ENCODE data around the gene CTNNA2.

The CTNNA2 gene

DNA sequence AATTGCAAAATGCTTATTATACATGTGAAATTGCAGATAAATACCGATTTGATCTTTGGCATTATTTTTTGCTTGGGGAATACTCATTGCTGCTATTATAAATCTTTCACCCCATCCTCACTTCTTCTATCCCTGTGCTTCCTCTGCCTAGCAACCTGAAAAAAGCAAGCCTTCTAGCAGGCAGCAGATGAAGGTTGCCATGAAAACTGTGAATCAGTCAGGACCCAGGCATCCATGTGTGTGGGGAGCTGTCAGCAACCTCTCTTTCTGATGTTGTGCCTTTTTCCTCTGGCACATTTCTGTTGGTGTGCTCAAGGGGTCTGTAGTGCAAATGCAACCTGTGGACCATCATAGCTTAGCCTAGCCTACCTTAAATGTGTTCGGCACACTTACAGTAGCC is 427.5 kb downstream of the CTNNA2 start:
- TF ChIP-seq POLR2AphosphoS5 (IDR thresholded peaks at IDR 0.05; ENCODE audit: low read depth, low read length) (no peak), POLR2A (IDR thresholded peaks at IDR 0.05; ENCODE audit: low read depth, low read length) (no peak), TAF1 (IDR thresholded peaks at IDR 0.05; ENCODE audit: borderline replicate concordance, low read depth, low read length) (no peak)
- FAIRE-seq: no peak
- DNase-seq (ENCODE audit: insufficient read length): no peak

DNA sequence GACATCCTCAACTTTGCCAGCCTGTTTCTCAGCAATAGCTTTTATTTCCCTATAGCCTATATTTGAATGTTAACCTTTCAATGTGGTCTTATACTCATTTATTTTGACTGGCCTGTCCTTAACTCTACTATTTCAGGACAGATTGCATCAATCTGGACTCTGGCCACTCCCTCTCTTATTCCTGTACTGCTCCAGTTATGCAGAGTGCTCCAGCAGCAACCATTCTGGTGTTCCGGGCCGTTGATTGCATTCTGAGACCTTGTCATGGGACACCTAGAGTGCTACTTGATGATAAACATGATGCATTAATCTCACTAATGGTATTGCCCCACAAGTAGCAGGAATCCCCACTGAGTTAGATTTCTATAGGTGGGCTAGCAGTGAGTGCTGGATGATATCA is 428.3 kb downstream of the CTNNA2 start:
- no peak for FAIRE-seq

DNA sequence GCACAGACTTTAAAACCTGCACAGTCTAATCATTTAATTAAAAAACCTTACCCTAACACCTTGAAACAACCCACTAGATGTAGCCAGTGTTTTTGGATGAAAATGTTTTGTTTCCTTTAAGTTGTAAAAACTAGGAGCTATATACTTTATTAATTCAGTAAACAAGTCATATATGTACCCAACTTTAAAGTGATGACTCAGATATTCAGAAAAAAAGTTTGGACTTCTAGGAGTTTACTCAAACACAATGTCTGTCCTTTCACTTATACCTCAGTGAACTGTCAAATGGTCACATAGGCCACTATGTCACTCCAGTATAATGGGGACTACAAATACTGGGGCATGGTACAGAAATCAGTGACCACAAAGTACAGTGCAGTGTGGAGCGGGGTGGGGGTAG is 431.4 kb downstream of the CTNNA2 start:
- TF ChIP-seq POLR2A (IDR thresholded peaks at IDR 0.05; ENCODE audit: low read depth, low read length) (no peak), POLR2AphosphoS5 (IDR thresholded peaks at IDR 0.05; ENCODE audit: low read depth, low read length) (no peak), TAF1 (IDR thresholded peaks at IDR 0.05; ENCODE audit: borderline replicate concordance, low read depth, low read length) (no peak)
- DNase-seq (ENCODE audit: insufficient read length) (no peak), FAIRE-seq (no peak)

More for the DNA sequence above, 428.3 kb downstream of the CTNNA2 start:
- TF ChIP-seq POLR2AphosphoS5 (IDR thresholded peaks at IDR 0.05; ENCODE audit: low read depth, low read length) (no peak), POLR2A (IDR thresholded peaks at IDR 0.05; ENCODE audit: low read depth, low read length) (no peak)
- no peak for DNase-seq (ENCODE audit: insufficient read length)

DNA sequence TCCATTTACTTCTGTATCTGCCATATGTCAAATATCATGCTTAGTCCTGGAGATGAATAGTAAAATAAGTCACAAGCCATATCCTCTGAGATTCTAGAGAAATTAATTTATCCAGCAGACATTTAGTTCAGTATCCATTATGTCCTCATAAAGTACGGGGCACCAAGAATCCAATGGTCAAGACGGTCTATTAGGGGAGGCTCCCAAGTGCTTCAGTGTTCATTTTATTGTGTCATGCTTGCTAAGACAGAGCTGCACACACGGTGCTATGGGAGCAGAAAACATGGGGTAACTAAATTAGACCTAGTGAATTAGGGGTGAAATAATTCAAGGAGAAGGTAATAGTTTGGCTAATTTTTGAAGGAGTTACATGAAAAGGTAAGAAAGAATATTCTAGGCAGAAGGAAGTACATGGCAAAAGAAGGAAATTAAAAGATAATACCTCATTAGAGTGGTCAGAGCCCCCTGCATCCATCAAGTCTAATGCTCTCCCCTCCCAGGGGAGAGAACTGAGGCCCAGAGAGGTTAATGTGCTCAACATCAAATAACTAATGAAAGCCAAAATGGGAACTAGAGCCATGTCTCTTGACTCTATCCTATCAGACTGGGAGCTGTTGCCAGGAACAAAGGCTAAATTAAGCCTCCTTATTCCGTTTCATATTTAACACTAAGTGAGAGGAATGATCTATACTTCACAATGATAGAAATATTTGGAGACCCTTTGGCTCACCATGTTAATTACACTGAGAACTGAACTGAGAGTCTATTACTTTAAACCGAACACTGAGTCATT is 433.0 kb downstream of the CTNNA2 start:
- no peak for FAIRE-seq
- no peak for DNase-seq (ENCODE audit: insufficient read length)
- TF ChIP-seq POLR2A (IDR thresholded peaks at IDR 0.05; ENCODE audit: low read depth, low read length) (no peak), TAF1 (IDR thresholded peaks at IDR 0.05; ENCODE audit: borderline replicate concordance, low read depth, low read length) (no peak), POLR2AphosphoS5 (IDR thresholded peaks at IDR 0.05; ENCODE audit: low read depth, low read length) (no peak)

DNA sequence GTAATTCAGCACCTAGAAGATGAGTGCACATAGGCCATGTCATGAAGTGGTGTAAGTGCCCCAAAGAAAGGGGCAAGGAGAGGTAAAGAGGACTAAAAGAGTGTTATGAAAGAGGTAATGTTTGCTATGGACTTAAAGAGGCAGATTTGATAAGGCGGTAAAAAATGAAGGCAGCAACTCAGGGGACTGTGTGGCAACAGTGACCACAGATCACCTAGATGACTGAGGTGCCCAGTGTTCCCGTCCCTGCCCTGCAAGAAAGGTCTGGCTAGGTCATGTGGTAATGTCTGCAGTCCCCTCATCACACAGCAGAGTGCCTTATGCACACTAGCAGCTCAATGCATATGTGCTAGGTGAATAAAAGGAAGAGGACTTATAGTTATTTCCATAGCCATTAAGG is 434.9 kb downstream of the CTNNA2 start:
- FAIRE-seq (no peak), DNase-seq (ENCODE audit: insufficient read length) (no peak)
- TF ChIP-seq POLR2A (IDR thresholded peaks at IDR 0.05; ENCODE audit: low read depth, low read length): no peak
- no peak for TF ChIP-seq POLR2AphosphoS5 (IDR thresholded peaks at IDR 0.05; ENCODE audit: low read depth, low read length)
- no peak for TF ChIP-seq TAF1 (IDR thresholded peaks at IDR 0.05; ENCODE audit: borderline replicate concordance, low read depth, low read length)

DNA sequence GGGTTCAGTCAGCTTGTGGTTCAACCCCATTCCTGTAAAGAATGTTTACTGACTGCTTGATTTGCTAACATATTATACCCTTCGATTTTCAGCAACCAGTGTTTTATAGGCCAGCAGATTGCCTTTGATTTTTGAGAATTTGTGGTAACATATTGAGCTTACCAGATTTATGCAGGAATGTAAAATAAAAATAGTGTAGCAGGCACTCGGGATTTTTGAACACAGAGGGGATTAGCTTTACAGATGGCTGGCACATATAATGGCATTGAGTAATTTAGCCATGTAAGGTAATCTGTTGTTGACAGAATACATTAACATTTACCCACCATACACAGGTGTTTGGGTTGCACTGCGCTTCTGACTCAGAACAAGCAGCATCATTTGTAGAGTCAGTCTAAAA is 437.7 kb downstream of the CTNNA2 start:
- no peak for FAIRE-seq
- no peak for DNase-seq (ENCODE audit: insufficient read length)
- TF ChIP-seq POLR2A (IDR thresholded peaks at IDR 0.05; ENCODE audit: low read depth, low read length) (no peak), POLR2AphosphoS5 (IDR thresholded peaks at IDR 0.05; ENCODE audit: low read depth, low read length) (no peak), TAF1 (IDR thresholded peaks at IDR 0.05; ENCODE audit: borderline replicate concordance, low read depth, low read length) (no peak)

DNA sequence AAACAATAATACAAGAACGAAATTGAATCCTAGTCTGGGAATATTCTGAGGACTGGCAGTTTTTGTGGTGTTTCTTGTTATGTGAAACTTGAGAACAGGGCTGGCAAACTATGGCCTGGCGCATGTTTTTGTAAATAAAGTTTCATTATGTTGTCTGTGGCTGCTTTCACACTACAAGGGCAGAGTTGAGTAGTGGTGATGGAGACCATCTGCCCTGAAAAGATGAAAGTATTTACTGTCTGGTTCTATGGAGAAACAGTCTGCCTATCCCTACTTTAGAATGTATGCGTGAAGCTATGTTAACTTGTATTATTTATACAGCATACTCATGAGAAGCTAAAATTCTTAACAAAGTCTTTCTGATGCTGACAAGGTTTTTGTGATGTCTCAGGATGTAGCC is 439.8 kb downstream of the CTNNA2 start:
- FAIRE-seq: no peak
- no peak for TF ChIP-seq TAF1 (IDR thresholded peaks at IDR 0.05; ENCODE audit: borderline replicate concordance, low read depth, low read length)
- TF ChIP-seq POLR2A (IDR thresholded peaks at IDR 0.05; ENCODE audit: low read depth, low read length): no peak
- no peak for TF ChIP-seq POLR2AphosphoS5 (IDR thresholded peaks at IDR 0.05; ENCODE audit: low read depth, low read length)
- no peak for DNase-seq (ENCODE audit: insufficient read length)

DNA sequence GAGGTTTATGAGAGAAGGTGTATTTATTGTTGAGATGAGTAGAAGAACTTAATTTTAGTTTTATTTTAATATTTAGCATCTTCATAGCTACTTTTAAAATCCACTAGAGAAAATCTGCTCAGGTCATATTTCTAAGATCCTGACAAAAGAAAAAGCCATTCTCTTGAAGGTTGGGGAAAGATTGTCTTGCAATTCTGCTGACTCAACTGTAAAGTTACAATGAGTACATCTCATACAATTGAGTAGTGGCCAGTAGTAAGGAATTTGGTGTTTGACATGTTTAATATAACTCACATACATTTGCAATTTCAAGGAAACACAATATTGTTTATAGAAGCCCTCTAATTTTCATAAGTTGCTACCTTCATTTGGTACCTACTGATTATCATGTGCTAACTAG is 447.2 kb downstream of the CTNNA2 start:
- TF ChIP-seq POLR2AphosphoS5 (IDR thresholded peaks at IDR 0.05; ENCODE audit: low read depth, low read length): no peak
- TF ChIP-seq TAF1 (IDR thresholded peaks at IDR 0.05; ENCODE audit: borderline replicate concordance, low read depth, low read length): no peak
- TF ChIP-seq POLR2A (IDR thresholded peaks at IDR 0.05; ENCODE audit: low read depth, low read length): no peak
- no peak for DNase-seq (ENCODE audit: insufficient read length)
- no peak for FAIRE-seq

DNA sequence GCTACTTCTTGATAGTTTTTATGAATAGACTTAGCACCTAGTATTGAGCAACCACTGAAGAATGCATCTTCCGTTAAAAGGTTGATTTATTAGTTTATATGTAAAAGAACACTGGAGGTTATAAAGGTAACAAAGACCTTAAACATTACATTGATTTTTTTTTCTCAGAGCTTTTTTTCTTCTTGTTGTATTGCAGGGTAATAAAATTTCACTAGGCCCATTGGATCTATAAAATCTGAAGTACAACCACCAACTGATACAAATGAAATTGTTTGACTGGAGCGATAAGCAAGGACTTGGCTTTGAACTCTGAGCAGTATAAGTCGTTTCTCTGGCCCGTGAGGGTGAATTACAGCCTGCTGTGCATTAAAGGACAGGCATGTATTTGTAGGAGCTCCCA is 447.7 kb downstream of the CTNNA2 start:
- TF ChIP-seq POLR2AphosphoS5 (IDR thresholded peaks at IDR 0.05; ENCODE audit: low read depth, low read length) (no peak), POLR2A (IDR thresholded peaks at IDR 0.05; ENCODE audit: low read depth, low read length) (no peak), TAF1 (IDR thresholded peaks at IDR 0.05; ENCODE audit: borderline replicate concordance, low read depth, low read length) (no peak)
- FAIRE-seq (no peak), DNase-seq (ENCODE audit: insufficient read length) (no peak)

DNA sequence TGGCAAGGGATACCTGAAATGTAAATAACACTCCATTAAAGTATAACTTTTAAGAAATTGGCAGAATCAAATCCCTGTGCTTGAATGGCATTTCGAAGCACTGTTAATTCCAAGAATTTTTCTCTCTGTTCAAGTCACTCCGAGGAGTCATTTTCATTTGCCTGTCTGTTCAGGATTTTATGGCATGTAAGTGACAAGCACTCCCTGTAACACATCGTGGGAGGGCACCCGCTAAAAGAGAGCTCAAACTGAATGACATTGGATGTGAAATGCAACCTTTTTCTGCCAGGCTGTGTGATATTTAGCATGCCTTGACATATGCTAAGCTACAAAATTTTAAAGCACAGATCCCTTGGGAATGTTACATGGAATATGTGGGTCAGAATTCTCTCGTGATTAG is 452.1 kb downstream of the CTNNA2 start:
- DNase-seq (ENCODE audit: insufficient read length) (no peak), FAIRE-seq (no peak)
- TF ChIP-seq POLR2A (IDR thresholded peaks at IDR 0.05; ENCODE audit: low read depth, low read length) (no peak), TAF1 (IDR thresholded peaks at IDR 0.05; ENCODE audit: borderline replicate concordance, low read depth, low read length) (no peak), POLR2AphosphoS5 (IDR thresholded peaks at IDR 0.05; ENCODE audit: low read depth, low read length) (no peak)

DNA sequence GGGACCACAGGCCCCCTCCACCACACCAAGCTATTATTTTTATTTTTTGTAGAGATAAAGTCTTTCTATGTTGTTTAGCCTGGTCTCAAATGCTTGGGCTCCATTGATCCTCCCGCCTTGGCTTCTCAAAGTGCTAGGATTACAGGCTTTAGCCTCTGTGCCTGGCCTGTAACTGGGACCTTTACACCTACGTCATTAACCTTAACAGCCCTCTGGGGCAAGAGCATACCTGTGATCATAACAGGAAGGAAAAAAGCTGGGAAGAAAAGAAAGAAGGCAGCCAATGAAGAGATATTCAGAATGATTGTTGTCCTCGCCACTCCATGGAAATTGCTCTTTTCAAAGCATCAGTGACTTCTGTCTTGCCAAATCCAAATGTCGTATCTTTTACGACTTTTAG is 453.5 kb downstream of the CTNNA2 start:
- FAIRE-seq: no peak

DNA sequence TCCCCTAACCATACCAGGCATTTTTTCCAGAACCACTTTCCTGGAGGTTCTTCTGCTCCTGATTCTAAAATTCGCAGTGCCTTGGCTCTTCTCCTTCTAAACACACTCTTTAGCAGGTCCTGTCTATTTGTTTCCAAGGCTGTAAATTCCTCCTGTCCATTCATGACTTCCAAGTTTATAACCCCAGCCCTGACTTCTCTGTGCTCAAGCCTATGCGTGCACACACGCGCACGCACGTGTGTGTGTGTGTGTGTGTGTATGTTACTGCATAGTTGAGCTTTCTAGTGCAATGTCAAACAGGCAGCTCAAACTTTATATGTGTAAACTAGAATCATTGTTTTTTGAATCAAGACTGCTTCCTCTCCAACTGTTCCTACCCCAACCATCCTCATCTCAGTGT is 454.0 kb downstream of the CTNNA2 start:
- FAIRE-seq (no peak), DNase-seq (ENCODE audit: insufficient read length) (no peak)
- TF ChIP-seq POLR2A (IDR thresholded peaks at IDR 0.05; ENCODE audit: low read depth, low read length): no peak
- TF ChIP-seq POLR2AphosphoS5 (IDR thresholded peaks at IDR 0.05; ENCODE audit: low read depth, low read length): no peak
- no peak for TF ChIP-seq TAF1 (IDR thresholded peaks at IDR 0.05; ENCODE audit: borderline replicate concordance, low read depth, low read length)

More for the DNA sequence above, 453.5 kb downstream of the CTNNA2 start:
- DNase-seq (ENCODE audit: insufficient read length): no peak
- no peak for TF ChIP-seq POLR2AphosphoS5 (IDR thresholded peaks at IDR 0.05; ENCODE audit: low read depth, low read length)
- TF ChIP-seq POLR2A (IDR thresholded peaks at IDR 0.05; ENCODE audit: low read depth, low read length): no peak
- no peak for TF ChIP-seq TAF1 (IDR thresholded peaks at IDR 0.05; ENCODE audit: borderline replicate concordance, low read depth, low read length)
